Chondrocyte (in vitro differentiated cells): ENCODE results near the gene DRAP1. TPM values are rescaled to one million over a fixed set of nuclear protein-coding genes. Genes with fewer than 3 reads are reported as not detected.

Experiments used
- DNase-seq: peaks from one replicate; pipeline ENCODE4 v3.0.0; 2021; ENCODE audit warnings: mixed read lengths, low spot score
- H3K27ac Mint-ChIP-seq: one replicate; pipeline ENCODE4 v1.8.0; 2021; ENCODE audit warnings: mild to moderate bottlenecking, moderate library complexity, mixed read lengths; ENCODE audit not compliant: unreplicated experiment
- H3K27me3 Mint-ChIP-seq: 2 replicates; pipeline ENCODE4 v1.8.0; 2021; ENCODE audit warnings: low read depth, mixed read lengths
- H3K36me3 Mint-ChIP-seq: 2 replicates; pipeline ENCODE4 v1.8.0; 2021; ENCODE audit warnings: low read depth, mixed read lengths
- H3K4me1 Mint-ChIP-seq: 2 replicates; pipeline ENCODE4 v1.8.0; 2021; ENCODE audit warnings: low read depth, mild to moderate bottlenecking, mixed read lengths
- H3K4me3 Mint-ChIP-seq: one replicate; pipeline ENCODE4 v1.8.0; 2021; ENCODE audit warnings: mild to moderate bottlenecking, moderate library complexity, mixed read lengths; ENCODE audit not compliant: unreplicated experiment
- H3K9me3 Mint-ChIP-seq: 2 replicates; pipeline ENCODE4 v1.8.0; 2021; ENCODE audit warnings: low read depth, mixed read lengths
- total RNA-seq: library from RNA; stranded (reverse); gene quantifications from 3 replicates; pipeline ENCODE4 v1.2.1, GENCODE V29; 2021
- TF ChIP-seq, protein P1 (sequence below): fragments of 200-600 bp; sonication (generic); IDR thresholded peaks from 2 replicates; pipeline ENCODE4 v1.5.0; 2021; ENCODE audit warnings: antibody characterized with exemption, mild to moderate bottlenecking, moderate library complexity

Gene DRAP1
- total RNA-seq, 1 donor from 2014 or later, result 111 TPM

DNA sequence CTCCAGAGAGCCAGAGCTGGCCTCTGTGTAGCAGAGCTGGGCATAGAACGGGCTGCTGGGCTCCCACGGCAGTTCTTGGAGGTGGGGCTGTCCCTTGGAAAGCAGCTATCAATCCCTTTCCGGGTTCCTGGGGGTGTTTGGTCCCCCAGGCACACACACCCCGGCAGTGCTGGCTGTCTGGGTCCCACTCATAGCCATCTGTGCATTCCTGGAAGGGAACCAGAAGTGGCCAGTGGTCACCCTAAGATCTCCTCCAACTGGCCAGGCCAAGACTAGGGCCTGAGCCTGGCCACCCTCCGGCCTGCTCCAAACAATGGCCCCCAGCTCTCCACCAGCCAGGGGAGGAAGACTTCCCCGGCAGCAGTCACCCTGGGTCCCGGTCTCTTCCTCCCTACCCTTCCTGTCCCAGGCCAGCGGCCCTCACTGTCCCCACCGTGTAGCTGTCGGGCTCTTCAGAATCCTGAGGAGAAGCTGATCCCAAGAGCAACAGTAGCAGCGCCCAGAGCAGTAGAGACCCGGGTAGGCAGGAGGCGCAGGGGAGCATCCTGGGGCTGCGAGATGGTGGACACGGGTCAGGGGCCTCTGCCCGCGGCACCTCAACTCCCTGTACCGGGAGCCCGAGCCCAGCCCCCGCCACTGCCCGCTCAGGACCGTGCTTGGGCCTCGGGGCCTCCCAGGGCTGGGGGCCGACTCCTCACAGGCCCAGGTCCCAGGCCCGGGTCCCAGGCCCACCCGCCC is 47.2 kb upstream of the DRAP1 start:
- no peaks in the 10 kb centered on the region for H3K27me3 Mint-ChIP-seq
- H3K4me1 Mint-ChIP-seq, result peaks cover 37% of the 10 kb centered on the region
- peak; percentile 91 for DNase-seq
- TF ChIP-seq, protein P1, sequence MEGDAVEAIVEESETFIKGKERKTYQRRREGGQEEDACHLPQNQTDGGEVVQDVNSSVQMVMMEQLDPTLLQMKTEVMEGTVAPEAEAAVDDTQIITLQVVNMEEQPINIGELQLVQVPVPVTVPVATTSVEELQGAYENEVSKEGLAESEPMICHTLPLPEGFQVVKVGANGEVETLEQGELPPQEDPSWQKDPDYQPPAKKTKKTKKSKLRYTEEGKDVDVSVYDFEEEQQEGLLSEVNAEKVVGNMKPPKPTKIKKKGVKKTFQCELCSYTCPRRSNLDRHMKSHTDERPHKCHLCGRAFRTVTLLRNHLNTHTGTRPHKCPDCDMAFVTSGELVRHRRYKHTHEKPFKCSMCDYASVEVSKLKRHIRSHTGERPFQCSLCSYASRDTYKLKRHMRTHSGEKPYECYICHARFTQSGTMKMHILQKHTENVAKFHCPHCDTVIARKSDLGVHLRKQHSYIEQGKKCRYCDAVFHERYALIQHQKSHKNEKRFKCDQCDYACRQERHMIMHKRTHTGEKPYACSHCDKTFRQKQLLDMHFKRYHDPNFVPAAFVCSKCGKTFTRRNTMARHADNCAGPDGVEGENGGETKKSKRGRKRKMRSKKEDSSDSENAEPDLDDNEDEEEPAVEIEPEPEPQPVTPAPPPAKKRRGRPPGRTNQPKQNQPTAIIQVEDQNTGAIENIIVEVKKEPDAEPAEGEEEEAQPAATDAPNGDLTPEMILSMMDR, result peak; percentile 52
- H3K9me3 Mint-ChIP-seq, result no peaks in the 10 kb centered on the region
- H3K27ac Mint-ChIP-seq, result peak overlapping the region; percentile 89
- peak overlapping the region; percentile 86 for H3K4me3 Mint-ChIP-seq
- peaks cover 11% of the 10 kb centered on the region for H3K36me3 Mint-ChIP-seq

DNA sequence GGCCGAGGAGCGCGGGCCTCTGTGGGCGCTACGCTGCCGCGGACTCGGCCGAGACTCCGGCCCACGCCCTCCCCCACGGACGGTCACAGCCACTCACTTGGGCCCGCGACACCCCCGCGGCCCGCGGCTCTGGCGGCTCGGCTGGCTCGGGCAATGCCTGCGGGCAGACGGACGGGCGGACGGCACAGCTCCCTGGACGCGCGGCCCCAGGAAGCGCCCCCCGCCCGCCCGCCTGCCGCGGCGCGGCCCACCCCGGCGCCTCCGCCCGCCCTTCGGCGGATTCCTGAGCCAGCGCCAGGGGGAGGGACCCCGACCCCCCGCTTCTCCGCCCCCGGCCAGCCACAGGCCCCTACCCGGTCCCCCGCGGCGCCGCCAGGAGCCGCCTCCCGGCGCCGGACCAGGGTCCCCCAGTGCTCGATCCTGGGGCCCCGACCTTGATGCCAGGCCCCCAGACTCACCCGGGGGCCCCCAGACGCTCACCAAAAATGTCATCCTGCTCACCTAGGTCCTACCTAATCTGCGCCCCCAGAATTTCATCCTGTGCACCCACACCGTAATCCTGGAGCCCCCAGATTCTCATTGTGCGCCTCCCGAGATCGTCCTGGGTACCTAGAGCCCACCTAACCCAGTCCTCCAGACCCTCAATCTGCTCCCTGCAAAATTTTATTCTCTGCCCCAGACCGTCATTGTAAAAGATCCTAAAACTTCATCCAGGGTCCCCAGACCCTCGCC is 46.5 kb upstream of the DRAP1 start, which contains the start of gene EFEMP2:
TSS of gene EFEMP2 (minus strand) at position 215 of the 732 bp plus-strand sequence. CDS start 446 bp downstream, outside the sequence.
- Mint-ChIP-seq H3K27me3 (no peaks in the 10 kb centered on the region), H3K4me3 (peak within 1 kb of the TSS; percentile 86), H3K36me3 (peaks cover 9% of the 10 kb centered on the region), H3K9me3 (no peaks in the 10 kb centered on the region), H3K4me1 (peaks cover 34% of the 10 kb centered on the region), H3K27ac (peak within 1 kb of the TSS; percentile 92)
- DNase-seq, result peak; percentile 89
- TF ChIP-seq, protein P1, result no peak

DNA sequence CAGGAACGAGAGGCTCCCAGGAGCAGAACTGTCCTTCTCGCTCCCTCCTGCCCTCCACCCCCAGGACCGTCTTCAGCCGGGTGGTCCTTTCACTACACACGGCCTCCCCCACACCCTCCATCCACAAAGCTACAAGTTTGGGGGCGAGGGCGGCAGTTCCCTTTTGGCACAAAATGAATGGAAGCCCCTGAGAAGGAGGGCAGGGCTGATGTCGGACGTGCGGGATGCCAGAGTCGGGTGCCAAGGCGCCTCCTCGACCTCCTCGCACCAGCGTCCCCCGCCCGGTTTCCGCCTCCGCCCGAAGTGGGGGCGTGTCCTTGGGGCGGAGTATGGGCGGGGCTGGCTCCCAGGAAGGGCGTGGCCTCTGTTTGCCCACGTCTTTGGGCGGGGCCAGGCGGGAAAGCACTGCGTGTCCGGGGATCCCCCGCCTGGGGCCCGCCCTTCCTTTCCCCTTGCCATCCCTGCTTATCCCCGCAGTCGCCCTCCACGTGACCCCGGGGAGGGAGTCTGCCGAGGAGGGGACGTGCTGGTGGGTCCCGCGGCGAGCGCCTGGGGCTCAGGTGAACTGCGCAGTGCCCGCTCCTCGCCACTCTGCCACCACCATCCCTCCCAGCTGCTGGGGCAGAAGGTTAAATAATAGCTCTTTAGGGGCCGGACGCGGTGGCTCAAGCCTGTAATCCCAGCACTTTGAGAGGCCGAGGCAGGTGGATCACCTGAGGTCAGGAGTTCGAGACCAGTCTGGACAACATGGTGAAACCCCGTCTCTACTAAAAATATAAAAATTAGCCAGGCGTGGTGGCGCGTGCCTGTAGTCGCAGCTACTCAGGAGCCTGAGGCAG is 45.7 kb upstream of the DRAP1 start:
- no peaks in the 10 kb centered on the region for H3K27me3 Mint-ChIP-seq
- H3K4me3 Mint-ChIP-seq, result peak overlapping the region; percentile 85
- TF ChIP-seq, protein P1, result no peak
- peak overlapping the region; percentile 92 for H3K27ac Mint-ChIP-seq
- H3K9me3 Mint-ChIP-seq, result no peaks in the 10 kb centered on the region
- H3K4me1 Mint-ChIP-seq, result peaks cover 30% of the 10 kb centered on the region
- peaks cover 7% of the 10 kb centered on the region for H3K36me3 Mint-ChIP-seq
- DNase-seq, result peak; percentile 97

DNA sequence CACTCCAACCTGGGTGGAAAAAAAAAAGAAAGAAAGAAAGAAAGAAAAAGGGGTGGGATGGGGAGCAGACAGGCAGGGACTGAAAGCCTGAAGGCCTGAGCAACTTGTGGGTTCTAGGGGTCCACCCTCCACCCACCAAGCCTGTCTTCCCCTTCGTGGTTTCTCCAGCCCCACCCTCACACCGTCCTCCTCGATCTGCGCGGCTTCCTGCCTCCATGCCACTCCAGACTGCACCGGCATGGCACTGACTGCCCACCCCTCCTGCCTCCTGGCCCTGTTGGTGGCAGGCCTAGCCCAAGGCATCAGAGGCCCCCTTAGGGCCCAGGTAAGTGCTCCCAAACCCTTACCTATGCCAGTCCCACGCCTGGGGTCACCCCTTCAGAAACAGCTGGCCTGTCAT is 39.6 kb upstream of the DRAP1 start, which contains the start of gene CTSW:
TSS of gene CTSW (plus strand) at position 221 of the 400 bp plus-strand sequence. CDS start at position 239, 18 bp downstream.
- TF ChIP-seq, protein P1, result no peak
- H3K27me3 Mint-ChIP-seq, result no peaks in the 10 kb centered on the region
- no peak for DNase-seq
- no peak within 1 kb of the TSS for H3K4me3 Mint-ChIP-seq
- peaks cover 11% of the 10 kb centered on the region for H3K36me3 Mint-ChIP-seq
- H3K4me1 Mint-ChIP-seq, result peaks cover 4% of the 10 kb centered on the region
- H3K9me3 Mint-ChIP-seq, result no peaks in the 10 kb centered on the region
- H3K27ac Mint-ChIP-seq, result no peak within 1 kb of the TSS
